8988T (cell line): Measurements from ENCODE around the gene TSC1.
"Not testable (repeated sequence)": the region's sequence is repeated elsewhere in the genome, so short reads cannot be mapped to it uniquely, and the experiment has no call there.

Experiments
- DNase-seq: peaks from one replicate; pipeline ENCODE4 v3.0.0; 2011

The TSC1 gene

GRCh38 chr9:132944294-132945185 is at the start of gene TSC1:
Gene TSC1, minus strand, starts transcription at chr9:132944616. Its CDS starts 15,744 bp downstream, at chr9:132928872.
- peak; percentile 75 for DNase-seq

GRCh38 chr9:132993511-132993939 is 49.1 kb upstream of the TSC1 start:
- no peak for DNase-seq

DNA sequence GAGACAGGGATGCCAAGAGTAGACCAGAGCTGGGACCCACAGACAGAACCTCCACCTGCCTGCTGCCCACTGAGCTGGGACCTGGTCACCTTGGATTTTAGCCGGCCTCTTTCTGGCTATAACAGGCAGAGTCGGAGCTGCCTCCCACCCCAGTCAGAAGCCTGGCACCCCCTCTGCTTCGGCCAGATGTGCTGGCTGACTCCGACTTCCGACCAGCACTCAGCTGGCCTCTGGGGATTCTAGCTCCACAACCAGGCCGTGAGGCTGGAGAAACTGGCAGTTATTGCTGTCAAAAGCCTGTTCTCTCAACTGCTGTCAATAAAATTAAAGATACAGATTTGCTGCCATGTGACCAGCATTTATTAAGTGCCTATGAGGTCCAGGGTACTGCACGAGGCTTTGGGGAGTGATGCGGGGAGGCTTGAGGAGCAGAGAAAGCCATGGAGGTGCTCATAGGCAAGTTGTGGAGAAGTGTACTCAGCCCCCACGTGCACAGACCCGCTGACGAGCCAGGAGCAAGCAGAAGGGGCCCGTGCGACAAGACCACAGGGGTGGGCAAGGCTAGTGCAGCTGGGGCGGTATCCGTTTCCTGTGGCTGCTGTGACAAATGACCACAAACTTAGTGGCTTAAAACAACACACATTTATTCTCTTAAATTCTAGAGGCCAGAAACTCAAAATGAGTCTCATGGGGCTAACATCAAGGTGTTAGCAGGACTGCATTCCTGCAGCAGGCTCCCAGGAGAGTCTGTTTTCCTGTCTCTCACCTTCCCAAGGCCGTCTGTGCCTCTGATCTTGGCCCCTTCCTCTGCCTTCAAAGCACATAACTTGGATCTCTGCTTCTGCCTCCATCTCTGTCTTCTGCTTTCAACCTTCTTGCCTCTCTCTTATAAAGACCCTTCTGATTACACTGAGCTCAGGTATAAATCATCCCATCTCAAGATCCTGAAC is 47.2 kb upstream of the TSC1 start:
- no peak for DNase-seq

DNA sequence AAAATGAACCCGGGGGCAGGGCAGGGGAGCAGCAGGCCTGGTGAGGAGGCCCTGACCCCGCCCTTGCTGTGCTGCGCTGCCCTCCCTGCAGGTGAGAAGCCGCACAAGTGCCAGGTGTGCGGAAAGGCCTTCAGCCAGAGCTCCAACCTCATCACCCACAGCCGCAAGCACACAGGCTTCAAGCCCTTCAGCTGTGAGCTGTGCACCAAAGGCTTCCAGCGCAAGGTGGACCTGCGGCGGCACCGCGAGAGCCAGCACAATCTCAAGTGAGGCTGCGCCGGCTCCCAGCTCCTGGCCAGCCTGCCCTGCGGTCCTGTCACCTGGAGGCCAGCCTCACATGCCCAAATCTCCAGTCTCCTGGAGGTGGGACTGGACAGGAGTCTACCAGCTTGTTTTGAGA is 46.4 kb upstream of the TSC1 start:
- DNase-seq = no peak

- DNase-seq = not testable (repeated sequence)
Observed at GRCh38 chr9:132989998-132990557, 45.7 kb upstream of the TSC1 start.

DNA sequence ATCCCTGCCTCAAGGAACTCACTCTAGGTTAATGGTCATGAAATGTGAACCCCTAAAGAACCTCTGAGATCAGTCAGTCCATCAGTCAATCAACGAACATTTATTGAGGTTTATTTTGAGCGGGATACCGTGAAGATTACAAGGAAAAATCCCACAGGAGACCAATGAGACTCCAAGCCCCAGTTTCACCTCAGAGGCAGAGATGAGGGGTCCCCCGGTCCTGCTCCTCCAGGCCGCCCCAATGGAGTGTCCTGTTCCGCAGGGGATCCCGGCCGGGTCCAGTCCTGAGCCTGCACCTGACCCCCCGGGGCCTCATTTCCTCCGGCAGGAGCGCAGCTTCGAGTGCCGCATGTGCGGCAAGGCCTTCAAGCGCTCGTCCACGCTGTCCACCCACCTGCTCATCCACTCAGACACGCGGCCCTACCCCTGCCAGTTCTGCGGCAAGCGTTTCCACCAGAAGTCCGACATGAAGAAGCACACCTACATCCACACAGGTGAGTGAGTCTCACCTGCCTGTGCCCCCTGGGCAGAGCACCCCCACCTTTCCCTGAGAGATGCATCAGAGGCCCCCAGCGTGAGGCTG is 45.1 kb upstream of the TSC1 start:
- DNase-seq = no peak

DNA sequence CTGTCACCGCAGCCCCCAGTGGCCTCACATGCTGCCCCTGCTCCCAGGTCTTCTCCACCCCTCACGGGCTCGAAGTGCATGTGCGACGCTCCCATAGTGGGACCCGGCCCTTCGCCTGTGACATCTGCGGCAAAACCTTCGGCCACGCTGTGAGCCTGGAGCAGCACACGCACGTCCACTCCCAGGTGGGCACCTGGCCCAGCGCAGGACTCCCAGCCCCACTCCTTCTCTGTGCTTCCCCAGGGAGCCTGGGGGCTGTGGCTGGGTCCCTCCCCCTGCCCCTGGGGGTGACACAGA is 44.5 kb upstream of the TSC1 start:
- no peak for DNase-seq

- no peak for DNase-seq
Observed at GRCh38 chr9:132988244-132989013, 44.0 kb upstream of the TSC1 start.

DNA sequence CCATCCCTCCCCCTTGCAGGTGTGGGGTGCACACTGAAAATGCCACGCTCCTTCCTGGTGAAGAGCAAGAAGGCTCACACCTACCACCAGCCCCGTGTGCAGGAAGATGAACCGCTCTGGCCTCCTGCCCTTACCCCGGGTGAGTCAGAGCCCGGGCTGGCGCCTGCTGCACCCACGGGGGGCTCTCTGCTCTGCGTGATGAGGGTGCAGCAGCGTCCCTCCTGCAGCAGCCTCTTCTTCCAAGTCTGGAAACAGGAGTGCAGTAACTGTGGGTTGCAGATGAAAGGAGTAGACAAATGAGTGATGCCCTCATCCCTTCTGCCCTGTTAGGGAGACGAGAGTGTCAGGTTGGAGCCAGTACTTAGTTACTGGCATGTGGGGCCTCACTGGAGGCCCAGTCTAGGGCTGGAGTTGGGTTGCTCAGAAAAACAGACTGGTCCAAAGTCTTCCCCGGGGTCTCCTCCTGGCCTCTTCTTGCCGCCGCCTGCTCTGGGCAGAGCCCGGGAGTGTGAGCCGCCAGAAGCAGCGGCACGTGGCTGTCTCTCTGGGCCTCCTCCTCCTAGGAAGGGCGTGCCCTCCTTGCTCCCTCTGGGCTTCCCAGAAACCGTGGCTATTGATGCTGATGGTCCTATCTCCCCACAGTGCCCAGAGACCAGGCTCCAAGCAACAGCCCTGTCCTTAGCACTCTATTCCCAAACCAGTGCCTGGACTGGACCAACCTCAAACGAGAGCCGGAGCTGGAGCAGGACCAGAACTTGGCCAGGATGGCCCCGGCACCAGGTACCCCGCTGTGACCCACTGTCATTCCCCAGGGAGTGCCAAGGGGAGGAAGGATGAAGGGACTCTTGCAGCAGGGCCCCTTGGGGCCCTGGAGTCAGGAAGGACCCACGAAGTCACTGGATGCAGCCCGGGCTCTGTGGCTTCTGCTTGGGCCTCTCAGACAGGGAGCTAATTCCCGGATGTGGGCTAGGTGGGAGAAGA is 42.5 kb upstream of the TSC1 start:
- no peak for DNase-seq

DNA sequence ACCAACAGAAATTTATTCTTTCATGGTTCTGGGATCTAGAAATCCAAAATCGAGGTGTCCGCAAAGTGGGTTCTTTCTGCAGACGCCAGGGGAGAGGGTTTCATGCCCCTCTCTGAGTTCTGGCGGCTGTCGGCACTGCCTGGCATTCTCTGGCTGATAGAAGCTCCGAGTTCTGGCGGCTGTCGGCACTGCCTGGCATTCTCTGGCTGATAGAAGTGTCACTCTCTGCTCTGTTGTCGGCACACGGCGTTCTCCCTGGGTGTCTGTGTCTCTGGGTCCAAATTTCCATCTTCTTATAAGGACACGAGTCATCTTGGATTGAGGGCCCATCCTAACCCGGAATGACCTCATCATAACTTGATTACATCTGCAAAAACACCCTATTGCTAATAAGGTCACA is 41.7 kb upstream of the TSC1 start:
- no peak for DNase-seq

DNA sequence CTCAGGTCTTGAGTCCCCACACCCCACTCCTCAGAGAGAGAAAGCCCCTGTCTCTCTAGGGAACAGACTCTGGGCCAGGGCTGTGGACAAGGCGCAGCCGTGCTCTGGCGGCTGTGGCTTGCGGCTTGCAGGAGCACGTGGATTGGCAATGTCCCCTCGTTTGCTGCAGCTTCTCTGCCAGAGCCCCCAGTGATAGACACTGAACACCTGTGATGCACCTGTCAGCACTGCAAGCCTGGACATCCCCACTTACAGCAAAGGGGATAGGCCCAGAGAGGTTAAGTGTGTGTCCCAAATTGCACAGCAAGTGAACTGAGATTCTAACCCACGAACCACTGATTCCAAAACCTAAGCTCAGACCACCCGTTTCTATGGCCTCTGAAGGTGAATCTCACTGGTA is 41.1 kb upstream of the TSC1 start:
- no peak for DNase-seq

GRCh38 chr9:132985071-132985350 is 40.6 kb upstream of the TSC1 start:
- DNase-seq = no peak

GRCh38 chr9:132984202-132985070 is 40.0 kb upstream of the TSC1 start:
- no peak for DNase-seq

- DNase-seq = no peak
Observed at GRCh38 chr9:132983491-132984201, 39.2 kb upstream of the TSC1 start.

DNA sequence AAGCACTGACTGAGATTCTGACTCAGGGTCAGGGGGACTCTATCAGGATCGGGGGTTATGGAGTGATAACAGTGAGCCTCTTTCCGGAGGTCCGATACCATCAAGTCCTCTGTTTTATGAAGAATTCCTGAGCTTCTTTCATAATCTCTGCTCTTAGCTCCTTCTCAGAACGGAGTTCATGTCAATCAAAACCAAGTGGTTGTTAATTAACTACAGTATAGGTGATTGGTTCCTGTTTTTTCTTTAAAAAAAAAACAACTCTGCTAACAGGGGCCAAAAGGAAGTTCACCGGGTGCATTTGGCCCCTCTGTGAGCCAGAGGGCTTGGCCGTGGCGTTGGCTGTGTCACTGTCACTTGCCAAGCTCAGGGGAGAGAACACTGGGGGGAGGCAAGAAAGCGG is 38.0 kb upstream of the TSC1 start:
- no peak for DNase-seq

DNA sequence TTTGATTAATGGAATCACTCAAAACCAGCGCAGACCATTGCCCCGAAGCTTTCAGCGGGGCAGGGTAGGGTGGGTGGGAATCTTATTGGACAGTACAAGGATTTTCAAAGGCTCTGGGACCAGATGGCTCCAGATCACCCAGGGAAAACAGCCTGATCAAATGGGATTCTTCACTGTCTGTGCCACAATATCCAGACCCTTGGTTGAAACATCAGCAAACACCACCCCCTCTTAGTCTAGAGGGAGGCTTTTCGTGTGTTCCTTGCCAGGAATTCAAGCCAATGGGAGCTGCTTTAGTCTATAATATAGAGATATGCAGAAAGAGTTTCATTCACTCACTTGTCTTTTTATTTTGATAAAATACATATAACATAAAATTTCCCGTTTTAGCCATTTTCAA is 35.7 kb upstream of the TSC1 start:
- DNase-seq = no peak

GRCh38 chr9:132978451-132979131 is 34.2 kb upstream of the TSC1 start, which contains the start of gene GFI1B:
Gene GFI1B, plus strand, starts transcription at chr9:132978694. Its CDS starts 7,985 bp downstream, at chr9:132986679.
- no peak for DNase-seq

DNA sequence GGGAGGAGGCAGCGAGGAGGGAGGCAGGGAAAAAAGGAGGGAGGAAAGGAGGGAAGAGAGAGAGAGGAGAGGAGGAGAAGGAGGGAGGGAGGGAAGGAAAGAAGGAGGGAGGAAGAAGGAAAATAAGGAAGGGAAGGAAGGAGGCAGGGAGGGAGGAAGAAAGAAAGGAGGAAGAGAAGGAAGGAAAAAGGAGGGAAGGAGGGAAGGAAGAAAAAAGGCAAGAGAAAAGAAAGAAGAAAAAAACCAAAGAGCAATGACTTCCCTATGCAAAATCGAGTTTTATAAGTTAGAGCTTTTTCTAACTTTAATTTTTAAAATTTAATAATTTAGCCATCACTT is 33.7 kb upstream of the TSC1 start:
- no peak for DNase-seq

- no peak for DNase-seq
Observed at GRCh38 chr9:132976571-132976970, 32.2 kb upstream of the TSC1 start.
